GM23248 (cell line): Measurements from ENCODE around the gene KCNG1. TPM values are rescaled to one million over a fixed set of nuclear protein-coding genes. Genes with fewer than 3 reads are reported as not detected.

Experiments used
- DNase-seq: peaks from one replicate; pipeline ENCODE4 v3.0.0-alpha.2; 2015
- H2AFZ ChIP-seq: fragments of 200-600 bp; sonication (generic); 2 replicates; pipeline ENCODE4 v1.6.1; 2016; ENCODE audit warnings: antibody characterized with exemption
- H3F3A ChIP-seq: fragments of 200-600 bp; sonication (generic); 2 replicates; pipeline ENCODE4 v1.6.1; 2016; ENCODE audit warnings: mild to moderate bottlenecking, antibody characterized with exemption, mixed run types; ENCODE audit not compliant: insufficient read depth
- H3K27ac ChIP-seq: fragments of 200-600 bp; sonication (generic); 2 replicates; pipeline ENCODE4 v1.5.1; 2016; ENCODE audit warnings: mild to moderate bottlenecking
- H3K27me3 ChIP-seq: fragments of 200-600 bp; sonication (generic); replicated peaks from 2 replicates; pipeline ENCODE4 v1.6.1; 2016; ENCODE audit warnings: mild to moderate bottlenecking; ENCODE audit not compliant: insufficient read depth
- H3K36me3 ChIP-seq: fragments of 200-600 bp; sonication (generic); 2 replicates; pipeline ENCODE4 v1.6.1; 2016; ENCODE audit warnings: low read depth, mild to moderate bottlenecking
- H3K4me1 ChIP-seq: fragments of 200-600 bp; sonication (generic); 2 replicates; pipeline ENCODE4 v1.6.1; 2016; ENCODE audit warnings: mild to moderate bottlenecking; ENCODE audit not compliant: insufficient read depth
- H3K4me2 ChIP-seq: fragments of 200-600 bp; sonication (generic); one replicate; pipeline ENCODE4 v1.6.1; 2016; ENCODE audit warnings: mild to moderate bottlenecking; ENCODE audit not compliant: unreplicated experiment
- H3K4me3 ChIP-seq: fragments of 200-600 bp; sonication (generic); 2 replicates; pipeline ENCODE4 v1.5.1; 2016; ENCODE audit warnings: mild to moderate bottlenecking
- H3K79me2 ChIP-seq: fragments of 200-600 bp; sonication (generic); 2 replicates; pipeline ENCODE4 v1.6.1; 2016; ENCODE audit warnings: mild to moderate bottlenecking; ENCODE audit not compliant: insufficient read depth
- H3K9ac ChIP-seq: fragments of 200-600 bp; sonication (generic); 2 replicates; pipeline ENCODE4 v1.6.1; 2016; ENCODE audit warnings: mild to moderate bottlenecking
- H3K9me2 ChIP-seq: fragments of 200-600 bp; sonication (generic); 2 replicates; pipeline ENCODE4 v1.6.1; 2016; ENCODE audit warnings: mixed run types, mild to moderate bottlenecking, moderate library complexity; ENCODE audit not compliant: insufficient read depth
- H3K9me3 ChIP-seq: fragments of 200-600 bp; sonication (generic); one replicate; pipeline ENCODE4 v1.6.1; 2017; ENCODE audit warnings: low read depth
- H4K20me1 ChIP-seq: fragments of 200-600 bp; sonication (generic); 2 replicates; pipeline ENCODE4 v1.6.0; 2016; ENCODE audit not compliant: insufficient read depth
- EZH2 ChIP-seq: fragments of 200-600 bp; sonication (generic); IDR thresholded peaks from 2 replicates; pipeline ENCODE4 v1.6.1; 2018; ENCODE audit warnings: antibody characterized with exemption, mild to moderate bottlenecking; ENCODE audit not compliant: insufficient read depth, poor library complexity, severe bottlenecking
- EZH2phosphoT487 ChIP-seq: fragments of 200-600 bp; sonication (generic); IDR thresholded peaks from 2 replicates; pipeline ENCODE4 v1.6.1; 2018; ENCODE audit warnings: antibody characterized with exemption, moderate library complexity, mild to moderate bottlenecking, low read depth; ENCODE audit not compliant: insufficient read depth
- WGBS, 2 experiments: methylation state at CpG; one replicate each; pipeline ENCODE4 v1.1.6; 2015 to 2017; ENCODE audit warnings: low lambda C conversion rate in 2 of 2, low coverage in 1 of 2; ENCODE audit errors: missing lambda C conversion rate in 2 of 2; 5-methylcytosine and 5-hydroxymethylcytosine counted together
- in situ Hi-C: fragments of 300-500 bp; cut with MboI; formaldehyde crosslinking; loops from 2 replicates; pipeline ENCODE4 v1.15.0; 2020
- polyA plus RNA-seq: library from polyadenylated mRNA; unstranded; fragments of >200 nt; fragmentation: Nextera tagmentation; extraction: Ambion mirVana; gene quantifications from 2 replicates; pipeline ENCODE4 v1.2.1, GENCODE V29; 2016
- total RNA-seq: library from RNA; depleted of rRNA; stranded (reverse); fragments of >200 nt; shearing (Covaris generic); gene quantifications from 2 replicates; pipeline ENCODE4 v1.2.3, GENCODE V29; 2014

Gene KCNG1
- total and polyA plus RNA-seq, 2 experiments from 2014 or later, result 10.4 to 29.0 TPM

GRCh38 chr20:51044796-51045195 is 21.9 kb upstream of the KCNG1 start:
- Histone ChIP-seq H3K27ac (no peak overlapping the region), H3K79me2 (no peaks in the 10 kb centered on the region), H2AFZ (no peak overlapping the region), H4K20me1 (no peaks in the 10 kb centered on the region), H3K27me3 (peaks cover 9% of the 10 kb centered on the region; the same call in 1 of the 2 replicates), H3K36me3 (no peaks in the 10 kb centered on the region), H3F3A (no peaks in the 10 kb centered on the region), H3K4me3 (no peak overlapping the region), H3K9ac (no peak overlapping the region), H3K9me2 (no peaks in the 10 kb centered on the region), H3K9me3 (no peaks in the 10 kb centered on the region), H3K4me2 (no peak overlapping the region), H3K4me1 (peaks cover 14% of the 10 kb centered on the region)
- WGBS, 2 experiments, result 97 to 98% methylated on average over 3 of the region's 3 CpGs
- in situ Hi-C loops, result no loop called here
- no peak for TF ChIP-seq EZH2
- TF ChIP-seq EZH2phosphoT487, result no peak
- no peak for DNase-seq

- no peak overlapping the region for H3K4me2 ChIP-seq
- in situ Hi-C loops, result no loop called here
- no peaks in the 10 kb centered on the region for H4K20me1 ChIP-seq
- TF ChIP-seq EZH2phosphoT487, result no peak
- TF ChIP-seq EZH2, result no peak
- no peak overlapping the region for H2AFZ ChIP-seq
- no peaks in the 10 kb centered on the region for H3K79me2 ChIP-seq
- no peaks in the 10 kb centered on the region for H3K9me3 ChIP-seq
- no peaks in the 10 kb centered on the region for H3K36me3 ChIP-seq
- H3K9me2 ChIP-seq, result no peaks in the 10 kb centered on the region
- H3F3A ChIP-seq, result no peaks in the 10 kb centered on the region
- WGBS, 2 experiments, result 29 to 35% methylated on average over 5 of the region's 5 CpGs
- H3K4me3 ChIP-seq, result no peak overlapping the region
- no peaks in the 10 kb centered on the region for H3K27me3 ChIP-seq
- no peak overlapping the region for H3K27ac ChIP-seq
- no peak overlapping the region for H3K9ac ChIP-seq
- DNase-seq, result peak; percentile 79
- peaks cover 14% of the 10 kb centered on the region for H3K4me1 ChIP-seq
These were observed 20.9 kb upstream of the KCNG1 start for GRCh38 chr20:51043811-51044210.

GRCh38 chr20:51042657-51043247 is 19.8 kb upstream of the KCNG1 start:
- H3K9me2 ChIP-seq, result no peaks in the 10 kb centered on the region
- no peaks in the 10 kb centered on the region for H3K27me3 ChIP-seq
- H3K79me2 ChIP-seq, result no peaks in the 10 kb centered on the region
- no peak overlapping the region for H3K4me2 ChIP-seq
- TF ChIP-seq EZH2 (no peak), EZH2phosphoT487 (no peak)
- no peak overlapping the region for H3K9ac ChIP-seq
- peaks cover 14% of the 10 kb centered on the region for H3K4me1 ChIP-seq
- 56 to 59% methylated on average over 7 of the region's 7 CpGs for WGBS, 2 experiments
- H3F3A ChIP-seq, result no peaks in the 10 kb centered on the region
- peak overlapping the region; percentile 51 for H2AFZ ChIP-seq
- DNase-seq, result no peak
- H3K27ac ChIP-seq, result no peak overlapping the region
- H3K4me3 ChIP-seq, result no peak overlapping the region
- no peaks in the 10 kb centered on the region for H3K36me3 ChIP-seq
- in situ Hi-C loops, result no loop called here
- H3K9me3 ChIP-seq, result no peaks in the 10 kb centered on the region
- H4K20me1 ChIP-seq, result no peaks in the 10 kb centered on the region

GRCh38 chr20:51042064-51042463 is 19.2 kb upstream of the KCNG1 start:
- no peak overlapping the region for H3K4me2 ChIP-seq
- TF ChIP-seq EZH2phosphoT487 (no peak), EZH2 (no peak)
- no peak overlapping the region for H3K4me3 ChIP-seq
- H2AFZ ChIP-seq, result no peak overlapping the region
- no peak overlapping the region for H3K9ac ChIP-seq
- H3K27me3 ChIP-seq, result no peaks in the 10 kb centered on the region
- H3K79me2 ChIP-seq, result no peaks in the 10 kb centered on the region
- H3F3A ChIP-seq, result no peaks in the 10 kb centered on the region
- H3K27ac ChIP-seq, result no peak overlapping the region
- in situ Hi-C loops, result no loop called here
- peaks cover 15% of the 10 kb centered on the region for H3K4me1 ChIP-seq
- peak; percentile 55 for DNase-seq
- H4K20me1 ChIP-seq, result no peaks in the 10 kb centered on the region
- H3K9me3 ChIP-seq, result no peaks in the 10 kb centered on the region
- H3K9me2 ChIP-seq, result no peaks in the 10 kb centered on the region
- 70 to 71% methylated on average over 6 of the region's 6 CpGs for WGBS, 2 experiments
- no peaks in the 10 kb centered on the region for H3K36me3 ChIP-seq

GRCh38 chr20:51037532-51038115 is 14.7 kb upstream of the KCNG1 start:
- Histone ChIP-seq H4K20me1 (no peaks in the 10 kb centered on the region), H3K4me2 (no peak overlapping the region), H3K27me3 (no peaks in the 10 kb centered on the region), H3F3A (peaks cover 5% of the 10 kb centered on the region), H2AFZ (no peak overlapping the region), H3K36me3 (no peaks in the 10 kb centered on the region), H3K9ac (no peak overlapping the region), H3K4me3 (no peak overlapping the region), H3K27ac (no peak overlapping the region), H3K79me2 (no peaks in the 10 kb centered on the region), H3K9me3 (no peaks in the 10 kb centered on the region), H3K9me2 (no peaks in the 10 kb centered on the region), H3K4me1 (peaks cover 43% of the 10 kb centered on the region)
- in situ Hi-C loops, result no loop called here
- WGBS, 2 experiments, result 93 to 94% methylated on average over 14 of the region's 14 CpGs
- no peak for DNase-seq
- TF ChIP-seq EZH2phosphoT487 (no peak), EZH2 (no peak)
